ENCODE results near the gene PRKAG2.

GRCh38 chr7:151822541-151823181 lies 54.3 kb downstream of the PRKAG2 start:
- no peak for TF ChIP-seq SOX6 (IDR thresholded peaks at IDR 0.05)
- TF ChIP-seq SOX6 (CRISPR knock-in tag; IDR thresholded peaks at IDR 0.05), result no peak
- TF ChIP-seq SP2 (CRISPR knock-in tag; IDR thresholded peaks at IDR 0.05), result no peak
- TF ChIP-seq IRX3 (CRISPR knock-in tag; IDR thresholded peaks at IDR 0.05; ENCODE audit: borderline replicate concordance, low read depth), result no peak
- TF ChIP-seq ETV5 (CRISPR knock-in tag; IDR thresholded peaks at IDR 0.05; ENCODE audit: borderline replicate concordance), result no peak
- TF ChIP-seq HIVEP1 (CRISPR knock-in tag; IDR thresholded peaks at IDR 0.05), result no peak
- TF ChIP-seq CTCF (CRISPR knock-in tag; IDR thresholded peaks at IDR 0.05), result no peak
- TF ChIP-seq ELF1 (CRISPR knock-in tag; IDR thresholded peaks at IDR 0.05), result no peak
